GF-D8 (cell line): ENCODE data around the gene CLEC20A.

Experiments
- DNase-seq: peaks from one replicate; lab custom pipeline; 2025; lab: John Stamatoyannopoulos, UW

The CLEC20A gene

DNA sequence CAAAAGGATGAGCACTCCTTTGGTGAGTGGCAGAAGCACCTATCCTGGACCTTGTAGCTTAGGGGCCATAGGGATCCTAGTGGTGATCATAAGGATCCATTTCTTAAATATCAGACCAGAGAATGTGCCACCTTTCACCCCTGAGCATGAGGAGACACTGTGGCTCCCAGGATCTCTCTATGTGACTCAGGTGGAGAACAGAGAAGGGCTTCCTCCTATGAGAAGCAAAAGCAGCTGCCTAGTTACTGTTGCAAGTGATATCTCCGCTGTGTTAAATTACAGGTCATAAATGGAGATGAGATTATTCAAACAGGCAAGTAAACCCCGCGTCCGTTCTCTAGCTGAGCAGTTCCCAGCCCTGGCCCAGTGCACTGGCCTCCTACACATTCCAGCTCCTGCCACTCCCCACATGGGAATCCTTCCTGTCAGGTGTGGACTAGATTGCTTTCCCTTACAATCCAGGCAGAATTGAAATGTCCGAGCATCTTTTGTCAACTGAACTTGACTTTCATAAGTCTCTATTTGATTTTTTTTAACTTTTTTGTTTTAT is 26.3 kb downstream of the CLEC20A start:
- no peak for DNase-seq

DNA sequence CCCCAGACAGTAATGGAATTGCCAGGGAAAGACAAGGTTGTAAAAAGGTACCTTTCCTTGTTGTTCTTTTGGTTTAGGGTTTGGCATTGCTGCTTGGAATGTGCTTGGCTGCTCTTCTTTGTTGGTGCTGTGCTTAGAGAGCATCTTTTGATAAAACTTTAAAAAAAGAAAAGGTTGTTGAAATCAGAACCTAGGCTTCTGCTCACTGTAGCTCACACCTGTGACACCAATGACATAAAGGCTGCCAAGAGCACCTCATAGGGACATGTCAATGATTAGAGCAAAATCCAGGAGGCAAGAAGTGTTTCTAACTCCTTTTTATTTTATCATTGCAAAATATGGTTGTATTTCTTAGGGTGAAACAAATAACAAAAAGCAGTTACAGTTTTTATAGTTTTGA is 28.9 kb downstream of the CLEC20A start:
- DNase-seq = no peak

GRCh38 chr1:178465011-178465410 is 31.8 kb downstream of the CLEC20A start:
- DNase-seq = no peak

DNA sequence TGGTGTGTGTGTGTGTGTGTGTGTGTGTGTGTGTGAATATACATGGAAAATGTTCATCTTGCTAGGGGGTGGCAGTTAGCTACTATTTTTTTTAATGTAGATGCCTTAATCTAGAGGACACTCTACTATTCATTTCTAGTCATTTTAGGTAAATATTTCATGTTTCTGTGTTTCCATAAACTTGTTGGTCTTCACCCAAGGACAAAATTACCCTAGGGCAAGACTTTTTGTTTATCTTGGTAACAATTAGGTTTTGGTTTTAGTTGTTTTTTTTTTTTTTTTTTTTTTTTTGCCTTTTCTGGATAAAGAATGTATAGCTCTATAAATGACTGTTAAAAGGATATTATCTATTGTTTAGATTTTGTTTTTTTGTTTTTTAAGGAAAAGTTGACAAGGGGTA is 32.2 kb downstream of the CLEC20A start:
- no peak for DNase-seq

DNA sequence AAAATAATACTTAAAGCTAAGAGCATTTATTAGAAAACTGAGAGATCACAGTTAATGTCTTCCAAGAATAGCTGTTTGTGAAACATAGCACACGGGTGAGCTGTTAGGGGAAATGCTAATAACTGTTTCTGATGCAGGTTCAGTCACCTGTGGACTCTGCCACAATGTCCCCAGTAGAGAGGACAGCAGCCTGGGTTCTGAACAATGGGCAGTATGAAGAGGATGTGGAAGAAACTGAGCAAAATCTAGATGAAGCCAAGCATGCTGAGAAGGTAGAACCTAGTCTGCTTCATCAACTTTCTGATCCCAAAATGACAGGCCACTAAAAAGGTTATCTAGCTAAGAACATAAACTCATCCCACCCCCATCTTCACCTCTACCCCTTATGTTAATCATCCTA is 32.6 kb downstream of the CLEC20A start:
- DNase-seq = no peak

- DNase-seq = no peak
Observed at GRCh38 chr1:178461701-178462100, 35.1 kb downstream of the CLEC20A start.

GRCh38 chr1:178461104-178461503 is 35.7 kb downstream of the CLEC20A start:
- no peak for DNase-seq

GRCh38 chr1:178458203-178458602 is 38.6 kb downstream of the CLEC20A start:
- no peak for DNase-seq

DNA sequence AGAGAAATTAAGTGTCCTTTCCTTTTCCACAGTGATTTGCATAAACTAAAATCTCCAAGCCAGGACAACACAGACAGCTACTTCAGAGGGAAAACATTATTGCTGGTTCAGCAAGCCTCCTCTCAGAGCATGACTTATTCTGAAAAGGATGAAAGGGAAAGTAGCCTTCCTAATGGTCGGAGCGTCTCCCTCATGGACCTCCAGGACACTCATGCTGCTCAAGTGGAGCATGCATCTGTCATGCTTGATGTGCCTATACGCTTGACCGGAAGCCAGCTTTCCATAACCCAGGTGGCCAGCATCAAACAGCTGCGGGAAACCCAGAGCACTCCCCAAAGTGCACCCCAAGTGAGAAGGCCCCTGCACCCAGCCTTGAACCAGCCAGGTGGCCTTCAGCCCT is 39.1 kb downstream of the CLEC20A start:
- DNase-seq = no peak

DNA sequence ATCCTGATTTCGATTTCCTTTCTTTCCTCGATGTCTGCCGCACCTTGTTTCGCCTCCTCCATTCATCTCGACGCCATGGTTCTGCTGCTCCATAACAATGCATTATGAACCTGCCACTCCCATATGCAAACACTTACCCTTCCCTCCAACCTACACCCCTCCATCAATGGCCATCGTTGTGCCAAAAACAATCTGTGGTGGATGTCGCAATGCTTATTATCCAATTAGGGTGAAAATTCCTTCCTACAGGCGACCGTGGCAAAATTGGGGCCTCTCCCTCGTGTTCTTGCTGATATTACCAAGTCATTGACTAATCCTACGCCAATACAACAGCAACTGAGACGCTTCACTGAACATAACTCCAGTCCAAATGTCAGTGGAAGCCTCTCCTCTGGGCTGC is 40.3 kb downstream of the CLEC20A start:
- DNase-seq = no peak

GRCh38 chr1:178452013-178452412 is 44.8 kb downstream of the CLEC20A start:
- no peak for DNase-seq

GRCh38 chr1:178451529-178451928 is 45.2 kb downstream of the CLEC20A start:
- DNase-seq = no peak

- no peak for DNase-seq
Observed at GRCh38 chr1:178450871-178451270, 45.9 kb downstream of the CLEC20A start.

DNA sequence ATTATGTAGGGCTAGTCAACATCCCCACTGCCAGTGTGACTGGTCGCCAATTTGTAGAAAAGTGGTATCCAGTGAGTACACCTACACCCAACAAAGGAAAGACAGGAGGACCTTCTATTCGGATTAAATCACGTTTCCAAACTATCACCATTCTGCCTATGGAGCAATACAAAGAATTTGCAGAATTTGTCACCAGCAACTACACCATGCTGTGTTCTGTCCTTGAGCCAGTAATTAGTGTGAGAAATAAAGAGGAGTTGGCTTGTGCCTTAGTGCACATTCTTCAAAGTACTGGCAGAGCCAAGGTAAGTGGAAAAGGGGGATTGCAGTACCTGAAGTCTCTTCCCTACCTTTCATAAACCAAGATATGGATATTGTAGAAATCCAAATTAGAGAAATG is 53.8 kb downstream of the CLEC20A start:
- no peak for DNase-seq

GRCh38 chr1:178438432-178438831 is 58.3 kb downstream of the CLEC20A start:
- no peak for DNase-seq

GRCh38 chr1:178436899-178437298 is 59.9 kb downstream of the CLEC20A start:
- no peak for DNase-seq

- DNase-seq = no peak
Observed at GRCh38 chr1:178434899-178435435, 61.8 kb downstream of the CLEC20A start.

- DNase-seq = no peak
Observed at GRCh38 chr1:178434360-178434759, 62.4 kb downstream of the CLEC20A start.
